Left colon (tissue), 2 donors: ENCODE results near the gene SASH1. TPM values are rescaled to one million over a fixed set of nuclear protein-coding genes. Genes with fewer than 3 reads are reported as not detected.

Experiments used
- ATAC-seq: fragments of 200-7000 bp; cut with Tn5 transposase; one replicate; pipeline ENCODE4 v1.9.1; 2020; ENCODE audit warnings: mild to moderate bottlenecking, moderate library complexity
- DNase-seq, 2 donors: peaks; one replicate each; pipeline ENCODE4 v3.0.0-alpha.2; 2020
- intact Hi-C, 2 donors: fragments of 100-400 bp; cut with DNase I in 1 of 2; cut with micrococcal nuclease in 1 of 2; formaldehyde crosslinking; loops; one replicate each; pipeline versions ENCODE4 v1.11.2 to v1.14.0; 2022; cut with DNase I, micrococcal nuclease
- total RNA-seq, 2 donors: library from RNA; stranded (reverse); fragmentation: NEBNext Ultra II Directional; extraction: Animal tissue kit (Norgen Biotek cat#: 25700); gene quantifications; one replicate each; pipeline ENCODE4 v1.2.1, GENCODE V29; 2021
- donor health status: DM: no; HTN: no; CAD: no.
- donor health status: DM: yes; HTN: yes; CAD: no.

The SASH1 gene
- total RNA-seq, 2 donors from 2014 or later, result 19.6 to 24.4 TPM

- DNase-seq, result no peak
- no peak for ATAC-seq
- intact Hi-C loops, result no loop called here
Observed at GRCh38 chr6:148524471-148524882, 181.8 kb downstream of the SASH1 start.

GRCh38 chr6:148524976-148525375 lies 182.3 kb downstream of the SASH1 start:
- intact Hi-C loops, result no loop called here
- no peak for DNase-seq
- no peak for ATAC-seq

- intact Hi-C loops, result no loop called here
- ATAC-seq (no peak), DNase-seq (no peak)
Observed at GRCh38 chr6:148525453-148525852, 182.8 kb downstream of the SASH1 start.

GRCh38 chr6:148526145-148526544 lies 183.5 kb downstream of the SASH1 start:
- ATAC-seq (no peak), DNase-seq (no peak)
- intact Hi-C loops, result no loop called here

GRCh38 chr6:148528292-148528691 lies 185.7 kb downstream of the SASH1 start:
- ATAC-seq, result no peak
- intact Hi-C loops, result no loop called here
- no peak for DNase-seq

GRCh38 chr6:148529010-148529409 lies 186.4 kb downstream of the SASH1 start:
- intact Hi-C loops, result no loop called here

GRCh38 chr6:148530394-148530953 lies 187.8 kb downstream of the SASH1 start:
- DNase-seq (no peak), ATAC-seq (no peak)
- intact Hi-C loops, result no loop called here

More at GRCh38 chr6:148529010-148529409, 186.4 kb downstream of the SASH1 start:
- ATAC-seq (no peak), DNase-seq (no peak)

- ATAC-seq, result no peak
- intact Hi-C loops, result no loop called here
- no peak for DNase-seq
Observed at GRCh38 chr6:148530976-148531375, 188.3 kb downstream of the SASH1 start.

GRCh38 chr6:148532698-148533097 lies 190.1 kb downstream of the SASH1 start:
- ATAC-seq, result no peak

GRCh38 chr6:148533309-148534107 lies 190.9 kb downstream of the SASH1 start:
- ATAC-seq (no peak), DNase-seq (no peak)
- intact Hi-C loops, result no loop called here

More at GRCh38 chr6:148532698-148533097, 190.1 kb downstream of the SASH1 start:
- intact Hi-C loops, result no loop called here
- DNase-seq, result no peak

GRCh38 chr6:148534871-148535270 lies 192.2 kb downstream of the SASH1 start:
- intact Hi-C loops, result no loop called here
- ATAC-seq, result no peak
- DNase-seq, result no peak

GRCh38 chr6:148535381-148535780 lies 192.7 kb downstream of the SASH1 start:
- ATAC-seq (no peak), DNase-seq (no peak)
- intact Hi-C loops, result no loop called here

GRCh38 chr6:148535976-148536375 lies 193.3 kb downstream of the SASH1 start:
- intact Hi-C loops, result no loop called here
- DNase-seq (no peak), ATAC-seq (no peak)

GRCh38 chr6:148538261-148539190 lies 195.9 kb downstream of the SASH1 start:
- DNase-seq (no peak), ATAC-seq (no peak)
- intact Hi-C loops, result no loop called here

- no peak for DNase-seq
- ATAC-seq, result no peak
Observed at GRCh38 chr6:148543540-148543939, 200.9 kb downstream of the SASH1 start.

GRCh38 chr6:148544421-148544820 lies 201.8 kb downstream of the SASH1 start:
- intact Hi-C loops, result no loop called here
- DNase-seq (no peak), ATAC-seq (no peak)

More at GRCh38 chr6:148543540-148543939, 200.9 kb downstream of the SASH1 start:
- intact Hi-C loops, result no loop called here

- no peak for ATAC-seq
- no peak for DNase-seq
- intact Hi-C loops, result no loop called here
Observed at GRCh38 chr6:148545901-148546300, 203.3 kb downstream of the SASH1 start.

- ATAC-seq (no peak), DNase-seq (no peak)
- intact Hi-C loops, result no loop called here
Observed at GRCh38 chr6:148547110-148547509, 204.5 kb downstream of the SASH1 start.

- DNase-seq (no peak), ATAC-seq (no peak)
- intact Hi-C loops, result no loop called here
Observed at GRCh38 chr6:148548065-148548748, 205.6 kb downstream of the SASH1 start.
